Activated CD4-positive, alpha-beta T cell treated with anti-CD3 and anti-CD28 coated beads, Interleukin-2, amount 10 ng/mL, durations not matched to agents 7 days and 5 days (primary cell): ENCODE data around the gene MAN2A2. TPM values are rescaled to one million over a fixed set of nuclear protein-coding genes. Genes with fewer than 3 reads are reported as not detected.

ENCODE experiments used
- CTCF ChIA-PET: fragments of 350-600 bp; sonication (Branson Sonifier 250); formaldehyde crosslinking; loops from one replicate; lab custom pipeline; 2021; ENCODE audit warnings: antibody characterized with exemption; lab: Charles Lee
- POLR2A ChIA-PET: fragments of 350-600 bp; sonication (Branson Sonifier 250); formaldehyde crosslinking; loops from one replicate; lab custom pipeline; 2021; ENCODE audit warnings: antibody characterized with exemption; lab: Charles Lee
- DNase-seq: peaks from one replicate; pipeline ENCODE4 v3.0.0-alpha.2; 2020
- H3K27ac Mint-ChIP-seq: one replicate; pipeline ENCODE4 v1.8.0; 2021; ENCODE audit warnings: mild to moderate bottlenecking, moderate library complexity, mixed read lengths
- H3K27me3 Mint-ChIP-seq: one replicate; pipeline ENCODE4 v1.8.0; 2021; ENCODE audit warnings: mixed read lengths
- H3K36me3 Mint-ChIP-seq: one replicate; pipeline ENCODE4 v1.8.0; 2021; ENCODE audit warnings: low read depth, mixed read lengths
- H3K4me1 Mint-ChIP-seq: one replicate; pipeline ENCODE4 v1.8.0; 2021; ENCODE audit warnings: mixed read lengths
- H3K4me3 Mint-ChIP-seq: one replicate; pipeline ENCODE4 v1.8.0; 2021; ENCODE audit warnings: mild to moderate bottlenecking, moderate library complexity, mixed read lengths
- H3K9me3 Mint-ChIP-seq: one replicate; pipeline ENCODE4 v1.8.0; 2021; ENCODE audit warnings: mixed read lengths
- total RNA-seq, 2 experiments: library from RNA; stranded (reverse); gene quantifications; one replicate each; pipeline ENCODE4 v1.2.3, GENCODE V29; 2021

The MAN2A2 gene
- total RNA-seq, 2 experiments from 2014 or later, result 77.4 to 97.4 TPM

DNA sequence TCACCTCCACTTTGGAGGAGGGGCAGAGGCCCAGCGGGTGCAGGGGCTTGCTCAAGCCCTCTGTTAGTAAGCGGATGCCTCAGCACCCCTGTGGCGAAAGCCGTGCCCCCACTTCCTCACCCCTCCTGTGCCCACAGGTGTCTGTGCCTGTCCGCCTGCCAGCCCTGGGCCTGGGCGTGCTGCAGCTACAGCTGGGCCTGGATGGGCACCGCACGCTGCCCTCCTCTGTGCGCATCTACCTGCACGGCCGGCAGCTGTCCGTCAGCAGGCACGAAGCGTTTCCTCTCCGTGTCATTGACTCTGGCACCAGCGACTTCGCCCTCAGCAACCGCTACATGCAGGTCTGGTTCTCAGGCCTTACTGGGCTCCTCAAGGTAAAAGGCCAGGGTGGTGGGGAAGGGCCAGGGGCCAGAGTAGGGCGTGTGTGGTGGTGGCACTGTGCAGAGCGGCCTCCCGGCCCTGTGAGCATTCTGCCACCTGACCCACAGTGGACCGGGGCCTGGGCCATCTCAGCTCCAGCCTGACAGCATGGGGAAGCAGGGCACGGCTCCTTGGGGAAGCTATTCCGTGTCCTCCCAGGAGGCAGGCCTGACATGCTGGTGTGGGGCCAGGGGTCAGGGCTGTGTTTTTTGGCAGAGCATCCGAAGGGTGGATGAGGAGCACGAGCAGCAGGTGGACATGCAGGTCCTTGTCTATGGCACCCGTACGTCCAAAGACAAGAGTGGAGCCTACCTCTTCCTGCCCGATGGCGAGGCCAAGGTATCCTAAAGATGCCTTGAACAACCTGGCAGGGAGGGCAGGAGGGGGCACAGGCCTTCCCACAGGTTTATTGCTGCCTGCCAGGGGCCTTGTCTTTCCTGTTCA is 9.0 kb downstream of the MAN2A2 start:
- peaks cover 48% of the 10 kb centered on the region for H3K36me3 Mint-ChIP-seq
- H3K27ac Mint-ChIP-seq, result no peak overlapping the region
- H3K27me3 Mint-ChIP-seq, result no peaks in the 10 kb centered on the region
- DNase-seq, result no peak
- H3K4me1 Mint-ChIP-seq, result no peaks in the 10 kb centered on the region
- POLR2A ChIA-PET, result no interaction called here
- H3K4me3 Mint-ChIP-seq, result no peak overlapping the region
- H3K9me3 Mint-ChIP-seq, result no peaks in the 10 kb centered on the region
- CTCF ChIA-PET, result interaction anchor here (0.9 to 2.8 kb wide), 4 partner anchors 9 to 21 kb away, joined by 3 to 15 read pairs (median 4); partner anchors contain the start of genes HDDC3 and MAN2A2

DNA sequence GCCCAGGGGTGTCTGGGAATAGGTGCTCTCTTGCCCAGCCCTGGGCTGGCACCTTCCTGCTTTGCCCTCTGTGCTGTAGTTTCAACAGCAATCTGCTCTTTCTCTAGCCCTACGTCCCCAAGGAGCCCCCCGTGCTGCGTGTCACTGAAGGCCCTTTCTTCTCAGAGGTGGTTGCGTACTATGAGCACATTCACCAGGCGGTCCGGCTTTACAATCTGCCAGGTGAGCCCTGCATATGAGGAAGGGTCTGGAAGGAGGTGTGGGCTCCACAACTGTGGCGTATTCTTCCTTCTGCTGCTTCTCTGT is 9.6 kb downstream of the MAN2A2 start:
- H3K27me3 Mint-ChIP-seq, result no peaks in the 10 kb centered on the region
- ChIA-PET POLR2A (no interaction called here), CTCF (interaction anchor here (2.8 kb wide), 1 partner anchor 9 kb away, joined by 15 read pairs; the partner anchor contains the start of gene MAN2A2)
- H3K4me3 Mint-ChIP-seq, result no peak overlapping the region
- no peaks in the 10 kb centered on the region for H3K9me3 Mint-ChIP-seq
- H3K4me1 Mint-ChIP-seq, result no peaks in the 10 kb centered on the region
- H3K27ac Mint-ChIP-seq, result no peak overlapping the region
- no peak for DNase-seq
- H3K36me3 Mint-ChIP-seq, result peaks cover 46% of the 10 kb centered on the region

DNA sequence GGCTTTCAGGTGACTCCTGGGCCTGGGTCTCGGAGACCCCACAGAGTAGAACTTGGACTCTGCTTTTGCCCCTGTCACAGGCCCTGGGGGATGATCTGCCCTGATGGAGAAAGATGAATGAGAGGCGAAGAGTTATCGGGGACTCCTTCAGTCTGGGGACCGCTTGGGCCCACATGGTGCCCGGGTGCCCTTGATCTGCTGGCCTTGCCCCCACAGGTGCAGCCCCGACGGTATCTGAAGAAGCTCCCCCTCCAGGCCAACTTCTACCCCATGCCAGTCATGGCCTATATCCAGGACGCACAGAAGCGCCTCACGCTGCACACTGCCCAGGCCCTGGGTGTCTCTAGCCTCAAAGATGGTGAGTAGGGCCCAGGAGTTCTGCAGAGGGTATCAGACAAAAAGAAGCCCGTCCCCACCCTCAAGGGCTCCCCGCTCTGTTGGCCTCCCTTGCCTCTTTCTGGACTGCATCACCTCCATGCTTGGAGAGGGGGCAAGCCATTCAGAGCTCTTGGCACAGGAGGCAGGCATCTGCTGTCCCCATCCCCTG is 10.4 kb downstream of the MAN2A2 start:
- no peak overlapping the region for H3K4me3 Mint-ChIP-seq
- no peaks in the 10 kb centered on the region for H3K27me3 Mint-ChIP-seq
- H3K36me3 Mint-ChIP-seq, result peaks cover 49% of the 10 kb centered on the region
- POLR2A ChIA-PET, result no interaction called here
- no peak overlapping the region for H3K27ac Mint-ChIP-seq
- no peak for DNase-seq
- CTCF ChIA-PET, result interaction anchor here (1.0 to 2.8 kb wide), 4 partner anchors 10 to 43 kb away, joined by 3 to 15 read pairs (median 8); partner anchors contain the start of genes HDDC3 and MAN2A2
- H3K9me3 Mint-ChIP-seq, result no peaks in the 10 kb centered on the region
- H3K4me1 Mint-ChIP-seq, result no peaks in the 10 kb centered on the region

DNA sequence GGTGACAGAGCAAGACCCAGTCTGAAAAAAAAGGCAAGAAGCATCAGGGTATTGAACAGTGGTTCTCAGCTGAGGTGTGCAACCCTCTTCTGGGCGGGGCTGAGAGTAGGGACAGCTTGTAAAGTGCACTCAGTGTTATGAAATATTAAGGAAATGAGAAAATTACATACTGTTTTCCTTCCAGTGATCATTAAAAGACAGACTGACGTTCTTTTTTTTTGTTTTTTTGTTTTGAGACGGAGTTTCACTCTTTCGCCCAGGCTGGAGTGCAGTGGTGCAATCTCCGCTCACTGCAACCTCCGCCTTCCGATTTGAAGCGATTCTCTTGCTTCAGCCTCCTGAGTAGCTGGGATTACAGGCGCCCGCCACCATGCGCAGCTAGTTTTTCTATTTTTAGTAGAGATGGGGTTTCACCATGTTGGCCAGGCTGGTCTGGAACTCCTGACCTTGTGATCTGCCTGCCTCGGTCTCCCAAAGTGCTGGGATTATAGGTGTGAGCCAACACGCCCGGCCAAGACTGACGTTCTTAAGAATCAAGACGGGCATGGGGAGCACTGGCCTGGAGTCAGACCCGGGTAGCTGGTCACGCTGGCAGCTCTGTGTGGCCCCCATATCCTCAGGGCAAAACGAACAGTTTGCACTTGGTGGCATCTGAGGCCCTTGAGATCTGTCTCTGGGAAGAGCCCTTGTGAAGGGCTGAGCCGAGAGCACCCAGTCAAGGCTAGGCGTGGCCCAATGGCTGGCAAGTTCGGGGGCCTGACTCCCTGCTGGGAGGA is 11.4 kb downstream of the MAN2A2 start:
- Mint-ChIP-seq H3K4me1 (no peaks in the 10 kb centered on the region), H3K27me3 (no peaks in the 10 kb centered on the region), H3K27ac (no peak overlapping the region), H3K9me3 (no peaks in the 10 kb centered on the region), H3K4me3 (no peak overlapping the region), H3K36me3 (peaks cover 50% of the 10 kb centered on the region)
- no peak for DNase-seq
- CTCF ChIA-PET, result interaction anchor here (1.0 to 2.8 kb wide), 4 partner anchors 9 to 42 kb away, joined by 3 to 15 read pairs (median 8); partner anchors contain the start of genes HDDC3 and MAN2A2
- POLR2A ChIA-PET, result no interaction called here

DNA sequence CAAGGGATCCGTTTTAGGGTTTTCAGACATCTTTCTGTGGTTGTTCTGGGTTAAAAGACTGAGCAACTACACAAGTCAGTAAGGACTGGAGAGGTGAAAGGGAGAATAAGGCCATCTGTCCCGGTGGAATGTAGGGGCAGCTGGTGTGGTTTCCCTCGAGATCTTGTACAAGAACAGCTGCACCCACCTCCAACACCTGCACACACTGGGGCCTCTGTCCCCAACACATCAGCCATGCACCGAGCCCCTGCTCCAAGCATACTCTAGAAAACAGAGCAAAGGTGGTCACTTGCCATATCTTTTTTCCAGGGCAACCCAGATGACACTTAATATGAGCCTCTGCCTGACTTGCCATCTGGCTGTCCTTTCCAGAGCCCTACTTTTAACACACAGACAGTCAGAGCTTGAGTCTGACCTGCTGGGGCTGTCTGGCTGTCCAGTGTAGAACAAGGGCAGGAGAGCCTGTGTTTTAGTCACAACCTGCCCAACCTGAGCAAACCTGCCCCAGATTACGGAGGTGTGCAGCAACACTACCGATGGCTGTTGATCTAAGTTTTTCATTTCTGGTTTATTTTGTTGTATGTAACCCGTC is 12.2 kb downstream of the MAN2A2 start:
- H3K36me3 Mint-ChIP-seq, result peaks cover 58% of the 10 kb centered on the region
- CTCF ChIA-PET, result interaction anchor here (0.6 to 2.4 kb wide), 3 partner anchors 8 to 27 kb away, joined by 3 to 13 read pairs (median 3); partner anchors contain the start of gene HDDC3
- no peaks in the 10 kb centered on the region for H3K9me3 Mint-ChIP-seq

DNA sequence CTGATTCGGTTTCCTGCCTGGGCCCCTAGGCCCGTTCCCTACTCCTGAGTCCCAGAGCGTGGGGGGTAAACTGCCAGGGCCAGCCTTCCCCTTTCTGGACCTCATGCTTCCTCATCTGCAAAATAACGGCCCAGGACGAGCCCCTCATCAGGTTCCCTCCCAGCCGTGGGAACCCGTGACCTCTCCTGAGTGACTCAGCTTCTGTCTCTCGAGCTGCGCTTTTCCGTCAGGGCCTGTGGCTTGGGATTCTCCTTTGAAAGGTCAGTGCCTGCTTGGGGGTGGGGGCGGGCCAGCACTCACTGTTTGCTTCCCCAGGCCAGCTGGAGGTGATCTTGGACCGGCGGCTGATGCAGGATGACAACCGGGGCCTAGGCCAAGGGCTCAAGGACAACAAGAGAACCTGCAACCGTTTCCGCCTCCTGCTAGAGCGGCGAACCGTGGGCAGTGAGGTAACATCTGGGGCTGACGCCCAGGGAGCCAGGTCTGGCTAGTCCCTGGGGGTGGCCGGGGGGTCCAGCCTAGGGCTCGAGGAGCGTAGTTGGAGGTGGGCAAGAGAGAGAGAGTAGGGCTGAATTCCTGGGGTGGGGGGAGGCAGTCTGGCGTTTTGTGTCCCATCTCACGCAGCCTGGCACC is 12.8 kb downstream of the MAN2A2 start:
- POLR2A ChIA-PET, result no interaction called here
- no peak for DNase-seq
- Mint-ChIP-seq H3K27me3 (no peaks in the 10 kb centered on the region), H3K4me1 (no peaks in the 10 kb centered on the region), H3K36me3 (peaks cover 58% of the 10 kb centered on the region), H3K4me3 (no peak overlapping the region), H3K9me3 (no peaks in the 10 kb centered on the region), H3K27ac (no peak overlapping the region)
- CTCF ChIA-PET, result interaction anchor here (0.6 to 2.4 kb wide), 2 partner anchors 16 to 27 kb away, joined by 3 to 13 read pairs; partner anchors contain the start of gene HDDC3

More for the DNA sequence above, 12.2 kb downstream of the MAN2A2 start:
- Mint-ChIP-seq H3K4me1 (no peaks in the 10 kb centered on the region), H3K4me3 (no peak overlapping the region), H3K27ac (peak overlapping the region; percentile 69), H3K27me3 (no peaks in the 10 kb centered on the region)
- POLR2A ChIA-PET, result no interaction called here
- no peak for DNase-seq

DNA sequence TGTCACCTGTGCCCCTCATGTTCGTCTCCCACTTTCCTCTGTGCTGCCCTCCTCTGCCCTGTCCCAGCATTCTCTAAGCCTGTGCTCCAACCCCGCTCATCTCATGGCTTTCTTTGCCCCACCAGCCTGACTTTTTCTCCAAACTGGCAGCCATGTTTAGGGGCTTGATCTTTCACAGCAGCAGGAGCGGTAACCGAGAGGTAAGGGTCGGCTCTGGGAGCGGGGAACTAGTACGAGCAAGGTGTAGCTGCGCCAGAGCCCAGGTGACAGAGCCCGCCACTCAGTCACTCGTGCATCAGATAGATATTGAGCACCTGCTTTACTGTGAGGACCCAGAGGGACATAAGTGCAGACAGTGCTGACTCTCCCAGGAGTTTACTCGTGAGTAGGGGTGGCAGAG is 13.4 kb downstream of the MAN2A2 start:
- DNase-seq, result no peak
- H3K4me3 Mint-ChIP-seq, result no peak overlapping the region
- H3K27me3 Mint-ChIP-seq, result no peaks in the 10 kb centered on the region
- H3K36me3 Mint-ChIP-seq, result peaks cover 62% of the 10 kb centered on the region
- ChIA-PET POLR2A (no interaction called here), CTCF (no interaction called here)
- H3K27ac Mint-ChIP-seq, result no peak overlapping the region
- H3K4me1 Mint-ChIP-seq, result peaks cover 3% of the 10 kb centered on the region
- no peaks in the 10 kb centered on the region for H3K9me3 Mint-ChIP-seq

DNA sequence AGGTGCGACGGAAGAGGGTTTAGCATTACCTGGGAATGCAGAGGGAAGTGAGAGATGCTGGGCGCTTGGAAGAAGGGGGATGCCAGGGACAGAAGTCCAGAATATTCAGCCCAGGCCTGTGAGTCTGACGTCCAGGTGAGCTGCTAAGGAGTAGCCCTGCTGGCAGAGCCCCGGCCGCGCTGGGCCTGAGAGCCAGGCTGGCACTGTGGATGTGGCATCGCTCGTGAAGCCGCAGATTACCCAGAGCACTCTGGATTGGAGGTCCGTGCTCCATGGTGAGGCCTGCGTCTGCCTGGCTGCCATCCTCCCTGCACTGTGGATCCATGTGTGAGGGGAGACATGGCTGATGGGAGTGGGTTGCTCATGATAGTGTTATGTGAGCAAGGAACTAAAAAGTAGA is 14.5 kb downstream of the MAN2A2 start:
- Mint-ChIP-seq H3K4me3 (no peak overlapping the region), H3K27me3 (no peaks in the 10 kb centered on the region), H3K36me3 (peaks cover 63% of the 10 kb centered on the region), H3K27ac (no peak overlapping the region), H3K9me3 (no peaks in the 10 kb centered on the region), H3K4me1 (peaks cover 7% of the 10 kb centered on the region)
- ChIA-PET POLR2A (no interaction called here), CTCF (interaction anchor here (0.9 to 2.6 kb wide), 3 partner anchors 10 to 14 kb away, joined by 3 to 25 read pairs (median 3); partner anchors contain the start of gene HDDC3)
- no peak for DNase-seq

DNA sequence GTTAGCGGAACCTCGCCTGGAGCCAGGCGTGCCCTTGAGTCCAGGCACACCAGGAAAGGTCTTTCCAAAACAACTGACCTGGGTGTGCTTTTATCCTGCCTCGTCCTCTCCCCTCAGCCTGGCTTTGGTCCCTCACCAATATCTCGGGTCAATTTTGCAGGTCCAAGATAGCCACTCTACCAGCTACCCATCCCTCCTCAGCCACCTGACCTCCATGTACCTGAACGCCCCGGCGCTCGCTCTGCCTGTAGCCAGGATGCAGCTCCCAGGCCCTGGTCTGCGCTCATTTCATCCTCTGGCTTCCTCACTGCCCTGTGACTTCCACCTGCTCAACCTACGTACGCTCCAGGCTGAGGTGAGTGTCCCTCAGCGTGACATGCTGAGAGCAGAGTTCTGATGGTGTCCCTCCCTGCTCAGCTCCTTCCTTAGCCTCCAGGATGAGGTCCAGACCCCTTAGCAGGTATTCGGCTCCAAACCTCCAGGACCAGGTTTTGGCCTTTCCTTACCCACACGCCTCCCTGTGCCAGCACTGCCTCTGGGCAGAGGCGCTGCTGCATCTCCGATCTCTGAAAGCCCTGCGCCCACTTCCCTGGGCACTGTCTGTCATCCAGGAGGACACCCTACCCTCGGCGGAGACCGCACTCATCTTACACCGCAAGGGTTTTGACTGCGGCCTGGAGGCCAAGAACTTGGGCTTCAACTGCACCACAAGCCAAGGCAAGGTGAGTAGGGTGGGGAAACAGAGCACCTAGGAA is 15.1 kb downstream of the MAN2A2 start:
- H3K4me3 Mint-ChIP-seq, result no peak overlapping the region
- no peak for DNase-seq
- no peaks in the 10 kb centered on the region for H3K9me3 Mint-ChIP-seq
- H3K27ac Mint-ChIP-seq, result no peak overlapping the region
- no peaks in the 10 kb centered on the region for H3K27me3 Mint-ChIP-seq
- peaks cover 12% of the 10 kb centered on the region for H3K4me1 Mint-ChIP-seq
- CTCF ChIA-PET, result interaction anchor here (0.9 to 2.6 kb wide), 4 partner anchors 9 to 231 kb away, joined by 3 to 25 read pairs (median 3); partner anchors contain the start of gene HDDC3
- H3K36me3 Mint-ChIP-seq, result peaks cover 58% of the 10 kb centered on the region
- POLR2A ChIA-PET, result no interaction called here

DNA sequence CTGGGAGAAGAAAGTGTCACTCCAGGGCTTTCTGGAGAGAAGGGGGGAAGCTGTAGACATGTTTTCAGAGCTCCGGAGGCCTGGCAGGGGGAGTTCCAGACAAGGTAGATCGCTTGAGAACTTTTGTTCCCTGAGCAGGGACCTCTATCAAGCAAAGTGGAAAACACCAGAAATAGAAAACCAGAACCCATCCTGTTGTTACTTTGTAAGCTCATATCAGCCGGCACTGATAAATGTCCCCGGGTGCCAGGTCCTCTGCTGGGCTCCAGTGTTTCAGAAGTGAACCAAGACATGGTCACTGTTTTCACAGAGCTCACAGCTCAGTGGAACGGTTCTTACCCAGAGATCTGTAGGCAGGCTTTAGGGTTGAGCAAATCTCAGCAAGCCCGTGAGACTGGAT is 15.7 kb downstream of the MAN2A2 start:
- Mint-ChIP-seq H3K27me3 (no peaks in the 10 kb centered on the region), H3K4me3 (no peak overlapping the region), H3K9me3 (no peaks in the 10 kb centered on the region), H3K36me3 (peaks cover 52% of the 10 kb centered on the region), H3K27ac (no peak overlapping the region), H3K4me1 (peaks cover 14% of the 10 kb centered on the region)
- POLR2A ChIA-PET, result no interaction called here
- no peak for DNase-seq
- CTCF ChIA-PET, result interaction anchor here (1.0 to 2.6 kb wide), 3 partner anchors 13 to 232 kb away, joined by 3 to 25 read pairs (median 3); partner anchors contain the start of gene HDDC3

DNA sequence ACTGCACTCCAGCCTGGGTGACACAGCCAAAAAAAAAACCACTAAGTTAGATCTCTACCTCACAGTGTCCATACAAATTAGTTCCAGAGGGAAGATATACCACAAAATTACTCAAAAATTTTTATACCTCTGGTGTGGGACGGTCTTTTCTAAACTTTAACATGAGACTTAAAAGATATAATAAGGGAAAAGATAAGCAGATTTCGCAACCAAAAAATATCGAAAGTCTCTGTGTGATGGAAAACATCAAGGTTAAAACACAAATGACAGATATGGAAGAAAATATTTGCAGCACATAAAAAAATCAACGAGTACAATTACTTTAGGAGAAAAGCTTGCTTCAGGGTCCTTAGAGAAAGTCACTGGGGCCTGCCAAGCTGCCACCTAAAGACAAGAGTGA is 18.8 kb downstream of the MAN2A2 start:
- H3K4me3 Mint-ChIP-seq, result no peak overlapping the region
- POLR2A ChIA-PET, result interaction anchor here (1.5 kb wide), 1 partner anchor 19 kb away, joined by 6 read pairs; the partner anchor contains the start of gene MAN2A2
- H3K27ac Mint-ChIP-seq, result no peak overlapping the region
- H3K36me3 Mint-ChIP-seq, result peaks cover 35% of the 10 kb centered on the region
- H3K9me3 Mint-ChIP-seq, result no peaks in the 10 kb centered on the region
- H3K27me3 Mint-ChIP-seq, result no peaks in the 10 kb centered on the region
- CTCF ChIA-PET, result interaction anchor here (1.5 to 6.3 kb wide), 2 partner anchors 11 kb away, joined by 3 to 51 read pairs; partner anchors contain the start of genes HDDC3 and UNC45A
- peaks cover 27% of the 10 kb centered on the region for H3K4me1 Mint-ChIP-seq
- DNase-seq, result no peak
